Cardiac septum (tissue), 1 donor: ENCODE results near the gene SPATA19. TPM values are rescaled to one million over a fixed set of nuclear protein-coding genes. Genes with fewer than 3 reads are reported as not detected.
"Not testable (repeated sequence)": the region's sequence is repeated elsewhere in the genome, so short reads cannot be mapped to it uniquely, and the experiment has no call there.

Experiments used
- DNase-seq: peaks from one replicate; pipeline ENCODE4 v3.0.0-alpha.2; 2020; ENCODE audit warnings: low spot score
- intact Hi-C: fragments of 100-400 bp; cut with DNase I; formaldehyde crosslinking; loops from one replicate; pipeline ENCODE4 v1.14.0; 2022
- long read RNA-seq: library from polyadenylated mRNA; unstranded; transcript quantifications from one replicate; pipeline ENCODE4 v2.0.0, GENCODE V29; 2021
- total RNA-seq: library from RNA; stranded (reverse); fragmentation: NEBNext Ultra II Directional; extraction: Animal tissue kit (Norgen Biotek cat#: 25700); gene quantifications from one replicate; pipeline ENCODE4 v1.2.1, GENCODE V29; 2021
- donor health status: DM: no; HTN: no; CAD: no.

SPATA19 gene, protein sequence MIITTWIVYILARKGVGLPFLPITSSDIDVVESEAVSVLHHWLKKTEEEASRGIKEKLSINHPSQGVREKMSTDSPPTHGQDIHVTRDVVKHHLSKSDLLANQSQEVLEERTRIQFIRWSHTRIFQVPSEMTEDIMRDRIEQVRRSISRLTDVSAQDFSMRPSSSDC
- not detected for total RNA-seq
- long read RNA-seq, result 0 reads

DNA sequence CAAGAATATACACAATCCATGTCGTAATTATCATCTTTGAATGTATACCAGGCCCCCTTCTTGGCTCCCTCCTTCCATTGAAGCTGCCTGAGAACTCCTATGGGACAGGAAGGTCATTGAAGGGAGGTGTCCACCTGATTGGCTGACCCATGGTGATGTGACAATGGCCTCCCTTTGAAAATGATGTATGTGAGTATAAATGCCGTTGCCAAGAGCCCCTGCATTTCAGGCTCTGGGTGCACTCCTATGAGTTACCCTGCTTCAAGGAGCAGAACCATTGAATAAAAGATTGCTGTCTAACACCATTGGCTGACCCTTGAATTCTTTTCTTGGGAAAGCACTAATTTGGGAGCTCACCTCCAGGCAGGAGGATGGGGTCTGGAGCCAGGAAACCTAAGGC, at the start of gene SPATA19:
Gene SPATA19 (minus strand): TSS at position 101 of the 400 bp plus-strand sequence. CDS start 67 bp downstream, at position 34.
- no peak for DNase-seq
- intact Hi-C loops, result no loop called here

DNA sequence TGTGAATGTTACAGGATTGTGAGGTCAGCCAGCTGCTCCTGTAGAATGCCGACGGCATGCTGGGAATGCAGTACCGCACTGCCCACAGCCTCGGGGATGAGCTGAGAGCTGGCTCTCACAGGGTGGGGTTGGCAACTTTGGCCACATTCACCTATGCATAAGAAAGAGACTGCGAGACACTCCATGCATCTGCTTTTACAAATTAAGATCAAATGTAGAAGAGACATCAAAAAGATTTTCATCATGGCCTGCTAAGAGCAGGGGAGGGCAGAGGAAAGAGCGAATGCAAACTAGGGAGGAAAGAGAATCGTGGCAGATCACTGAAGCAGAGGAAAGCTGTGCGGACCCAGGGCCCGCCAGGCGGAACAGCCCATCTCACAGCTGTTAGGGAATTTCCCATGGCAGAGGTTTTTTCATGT, 49.8 kb upstream of the SPATA19 start:
- no peak for DNase-seq
- intact Hi-C loops, result no loop called here

DNA sequence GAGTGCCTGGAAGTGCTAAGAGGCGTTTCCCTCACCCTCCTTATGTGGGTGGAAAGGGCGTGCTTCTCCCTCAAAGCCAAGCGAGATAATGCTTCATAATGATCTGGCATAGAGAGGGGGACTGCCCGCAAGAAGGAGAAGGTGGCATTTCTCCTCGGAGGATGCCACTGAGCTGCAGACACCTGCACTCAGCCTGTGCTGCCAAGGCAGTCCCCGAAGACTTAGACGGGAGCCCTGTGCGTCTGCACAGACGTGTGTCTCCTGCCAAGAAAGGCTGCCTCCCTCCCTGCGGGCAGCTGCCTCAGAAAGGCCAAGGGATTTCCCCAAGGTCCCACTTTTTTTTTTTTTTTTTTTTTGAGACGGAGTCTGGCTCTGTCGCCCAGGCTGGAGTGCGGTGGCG, 48.1 kb upstream of the SPATA19 start:
- DNase-seq, result no peak
- intact Hi-C loops, result no loop called here

DNA sequence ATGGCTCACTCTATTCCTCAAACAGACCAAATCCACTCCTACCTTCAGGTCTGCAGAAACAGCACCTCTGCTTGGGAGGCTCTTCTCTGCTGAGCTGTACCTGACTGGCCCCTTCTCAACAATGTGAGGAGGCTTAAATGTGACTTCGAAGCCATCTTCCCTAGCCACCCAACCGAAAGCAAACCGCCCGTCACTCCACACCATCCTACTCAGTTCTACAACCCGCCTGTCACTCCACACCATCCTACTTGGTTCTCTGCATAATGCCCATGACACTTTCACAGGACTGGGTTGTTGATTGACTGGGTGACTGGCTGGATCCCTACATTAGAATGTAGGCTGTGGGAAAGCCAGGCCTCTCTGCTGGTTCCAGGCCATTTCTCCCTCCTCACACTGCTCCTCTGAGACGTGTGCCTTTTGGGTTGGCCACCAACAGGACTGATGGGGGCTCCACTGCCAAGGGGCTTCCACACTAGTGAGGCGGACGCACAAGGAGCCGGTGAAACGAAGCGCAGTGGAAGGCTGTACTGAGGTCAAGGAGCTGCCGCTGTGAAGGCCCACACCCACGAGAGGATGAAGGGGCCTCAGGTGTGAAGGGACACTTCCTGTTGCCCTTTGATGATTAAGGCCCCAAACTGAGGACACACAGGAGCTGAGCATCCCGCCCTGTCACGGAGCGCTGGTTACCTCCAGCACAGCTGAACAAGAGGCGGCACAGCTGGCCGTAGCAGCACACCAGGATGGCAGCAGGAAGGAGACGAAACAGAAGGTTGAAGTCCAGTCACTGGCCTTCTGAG, 47.5 kb upstream of the SPATA19 start:
- no peak for DNase-seq
- intact Hi-C loops, result no loop called here

DNA sequence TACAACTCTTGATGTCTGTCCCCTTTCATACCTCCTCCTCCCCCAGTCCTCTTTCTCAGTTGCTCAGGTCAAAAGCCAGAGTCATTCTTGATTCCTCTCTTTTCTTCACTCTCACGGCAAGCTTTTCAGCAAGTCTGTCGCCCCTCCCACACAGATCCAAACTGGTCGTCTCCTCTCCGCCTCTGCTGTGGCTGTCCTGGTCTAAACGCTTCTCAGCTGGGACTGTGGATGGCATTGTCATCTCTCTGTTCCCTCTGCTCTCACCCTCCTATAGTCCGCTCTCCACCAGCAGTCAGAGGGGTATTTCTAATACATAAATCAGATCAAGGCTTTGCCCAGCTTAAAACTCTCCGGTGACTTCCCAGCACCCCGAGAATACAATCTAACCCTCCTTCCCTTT, 46.8 kb upstream of the SPATA19 start:
- no peak for DNase-seq
- intact Hi-C loops, result no loop called here

DNA sequence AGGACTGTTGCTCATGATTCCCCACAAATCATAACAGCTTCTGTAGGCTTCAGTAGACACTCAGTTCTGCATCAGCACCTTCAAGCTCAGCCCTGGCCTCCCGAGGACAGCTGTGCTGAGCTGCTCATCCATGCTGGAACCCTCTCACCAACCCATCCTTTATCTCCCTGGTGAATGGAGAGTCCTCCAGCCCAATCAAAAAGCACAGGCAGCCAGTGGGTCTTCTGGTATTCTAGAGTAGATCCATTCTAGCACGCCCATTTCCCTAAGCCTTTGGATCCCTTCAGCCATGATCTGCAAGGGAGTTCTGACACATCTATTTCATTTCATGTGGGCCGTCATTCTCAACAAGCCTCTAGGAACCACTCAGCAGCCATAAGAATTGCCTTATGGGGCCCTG, 44.6 kb upstream of the SPATA19 start:
- intact Hi-C loops, result no loop called here

DNA sequence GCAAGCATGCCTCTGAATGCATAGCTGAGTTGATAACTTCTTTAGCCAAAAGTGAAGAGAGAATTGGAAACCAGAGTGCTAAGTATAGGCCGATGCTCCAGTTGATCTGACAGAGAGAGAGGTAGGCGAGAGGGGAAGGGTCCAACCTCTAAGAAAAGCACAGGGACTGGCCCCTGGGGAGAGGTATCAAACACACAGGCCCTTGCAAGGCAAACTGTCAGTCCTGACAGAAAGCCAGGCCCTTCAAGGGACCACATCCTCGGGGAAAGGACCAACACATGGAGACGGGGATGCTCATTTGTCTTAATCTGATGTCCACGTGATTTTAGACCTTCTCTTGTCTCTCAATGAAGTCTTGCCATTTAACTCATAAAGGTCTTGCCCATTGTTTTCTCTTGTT, 43.9 kb upstream of the SPATA19 start:
- intact Hi-C loops, result no loop called here

More for the DNA sequence above, 44.6 kb upstream of the SPATA19 start:
- DNase-seq, result no peak

DNA sequence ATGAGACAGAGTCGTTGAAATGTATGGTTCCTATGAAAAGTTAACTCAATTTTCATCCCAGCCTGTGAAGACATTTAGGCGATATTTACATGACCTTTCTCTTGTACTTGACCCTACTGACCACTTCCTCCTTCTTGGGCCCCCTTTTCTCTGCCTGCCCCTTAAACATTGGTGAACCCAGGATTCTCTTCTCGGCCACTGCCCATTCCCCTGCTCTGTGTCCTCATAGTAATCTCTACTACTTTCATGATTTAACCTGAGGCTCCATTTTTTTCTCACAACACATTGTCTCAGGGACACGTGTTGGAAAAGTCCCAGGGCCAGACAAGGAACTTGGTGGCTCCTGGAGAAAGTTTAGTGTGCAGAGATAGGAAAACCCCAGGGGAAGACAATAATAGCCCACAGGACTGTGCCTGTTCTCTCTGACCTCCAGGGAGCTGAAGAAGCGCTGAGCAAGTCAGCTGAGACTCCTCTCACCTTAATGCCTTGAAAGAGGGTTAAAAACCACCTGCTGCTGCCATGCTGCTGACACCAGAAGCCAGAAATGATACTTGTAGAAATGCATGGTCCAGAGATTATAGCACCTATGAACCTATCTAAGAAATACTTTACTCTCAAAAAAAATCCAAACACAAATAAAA, 42.5 kb upstream of the SPATA19 start:
- intact Hi-C loops, result no loop called here
- no peak for DNase-seq

More for the DNA sequence above, 43.9 kb upstream of the SPATA19 start:
- no peak for DNase-seq

DNA sequence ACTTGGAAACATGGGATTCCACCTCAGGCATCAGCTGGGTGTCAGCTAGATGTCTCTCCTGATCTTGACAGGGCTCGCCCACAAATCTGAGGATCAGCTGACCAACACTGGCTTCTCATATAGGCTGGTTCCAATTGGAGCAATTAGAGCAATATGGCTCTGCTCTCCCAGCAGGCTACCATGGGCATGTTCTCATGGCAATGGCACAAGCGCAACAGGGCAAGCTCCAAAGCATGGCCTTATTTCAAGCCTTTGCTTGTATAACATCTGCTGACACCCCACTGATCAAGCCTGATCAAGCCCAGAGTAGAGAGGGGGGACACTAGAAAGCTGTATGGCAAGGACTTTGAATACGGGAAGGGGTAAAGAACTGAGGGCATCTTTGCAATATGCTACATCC, 40.7 kb upstream of the SPATA19 start:
- DNase-seq, result no peak
- intact Hi-C loops, result no loop called here

DNA sequence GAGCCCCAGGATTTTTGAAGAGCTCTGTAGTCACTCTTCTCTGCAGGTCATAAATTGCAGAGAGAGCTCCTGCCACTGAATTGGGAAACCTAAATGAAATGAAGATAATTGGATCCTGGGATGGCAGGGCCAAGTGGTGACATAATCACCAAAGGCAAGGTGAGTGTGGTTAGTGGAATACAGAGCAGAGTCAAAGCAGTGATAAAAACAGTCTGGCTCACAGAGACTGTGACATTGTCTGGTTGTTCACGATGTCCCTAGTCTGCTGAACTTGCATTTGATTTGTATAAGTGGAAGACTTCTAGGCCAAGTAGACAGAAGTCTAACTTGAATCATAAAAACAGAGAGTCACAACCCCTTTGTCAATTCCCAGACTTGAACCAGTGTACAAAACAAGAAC, 26.8 kb upstream of the SPATA19 start:
- intact Hi-C loops, result no loop called here
- no peak for DNase-seq

DNA sequence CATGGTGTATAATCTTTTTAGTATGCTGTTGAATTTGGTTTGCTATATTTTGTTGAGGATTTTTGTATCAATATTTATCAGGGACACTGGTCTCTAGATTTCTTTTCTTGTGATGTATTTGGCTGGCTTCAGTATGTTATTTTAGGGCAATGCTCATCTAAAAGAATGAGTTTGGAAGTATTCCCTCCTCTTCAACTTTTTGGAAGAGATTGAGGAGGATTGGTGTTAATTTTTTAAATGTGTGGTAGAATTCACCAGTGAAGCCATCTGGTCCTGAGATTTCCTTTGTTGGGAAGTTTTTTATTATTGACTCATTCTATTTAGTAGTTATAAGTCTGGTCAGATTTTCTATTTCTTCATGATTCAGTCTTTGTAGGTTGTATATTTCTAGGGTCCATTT, 22.1 kb upstream of the SPATA19 start:
- intact Hi-C loops, result no loop called here
- DNase-seq, result no peak

DNA sequence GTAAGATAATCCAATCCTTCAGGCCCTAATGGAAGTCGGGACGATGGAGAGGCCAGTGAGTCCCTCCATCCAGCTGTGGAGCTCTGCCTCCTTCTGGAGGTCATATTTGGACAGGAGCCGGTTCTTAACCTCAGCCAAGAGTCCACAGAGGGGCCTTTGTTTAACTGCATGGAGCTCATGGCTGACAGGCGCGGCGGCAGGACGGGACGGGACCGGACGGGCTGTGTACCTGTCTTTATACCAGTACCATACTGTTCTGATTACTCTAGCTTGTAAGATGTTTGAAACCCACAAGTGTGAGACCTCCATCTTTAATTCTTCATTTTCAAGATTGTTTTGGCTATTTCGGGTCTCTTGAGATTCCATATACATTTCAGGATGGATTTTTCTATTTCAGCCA, 20.2 kb upstream of the SPATA19 start:
- intact Hi-C loops, result no loop called here
- DNase-seq, result no peak

DNA sequence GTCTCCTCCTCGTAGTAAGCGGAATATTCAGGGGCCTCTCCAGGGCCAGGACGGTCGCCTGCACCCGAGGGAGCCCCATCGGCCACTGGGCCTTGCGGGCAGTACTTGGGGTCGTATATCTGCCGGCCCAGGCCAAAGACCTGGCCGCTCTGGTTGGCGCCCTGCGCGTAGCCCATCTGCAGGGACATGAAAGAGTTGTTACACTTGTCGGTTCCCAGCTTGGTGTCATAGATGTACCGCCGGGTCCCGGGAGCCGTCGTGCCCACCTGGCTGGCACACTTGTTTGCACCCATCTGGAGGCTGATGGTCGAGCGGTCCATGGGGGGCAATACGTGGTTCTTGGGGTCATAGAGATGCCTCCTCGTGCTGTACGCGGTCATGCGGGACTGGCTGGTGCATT, 19.4 kb upstream of the SPATA19 start:
- no peak for DNase-seq
- intact Hi-C loops, result no loop called here

DNA sequence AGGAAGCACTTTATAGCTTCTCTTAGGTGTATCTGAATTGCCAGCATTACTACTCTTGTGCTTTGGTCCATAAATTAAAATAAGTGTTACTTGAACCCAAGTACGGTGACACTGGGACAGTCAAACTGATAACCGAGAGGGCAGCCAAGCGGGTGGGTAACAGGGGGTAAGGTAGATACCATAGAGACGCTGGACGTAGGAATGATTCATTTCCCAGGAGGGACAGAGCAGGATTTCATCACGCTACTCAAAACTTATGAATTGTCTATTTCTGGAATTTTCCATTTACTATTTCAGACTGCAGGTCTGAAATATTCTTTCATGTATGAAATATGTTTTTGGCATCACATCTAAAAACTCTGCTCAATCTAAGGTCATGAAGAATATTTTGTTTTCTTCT, 14.8 kb upstream of the SPATA19 start:
- intact Hi-C loops, result no loop called here
- no peak for DNase-seq

DNA sequence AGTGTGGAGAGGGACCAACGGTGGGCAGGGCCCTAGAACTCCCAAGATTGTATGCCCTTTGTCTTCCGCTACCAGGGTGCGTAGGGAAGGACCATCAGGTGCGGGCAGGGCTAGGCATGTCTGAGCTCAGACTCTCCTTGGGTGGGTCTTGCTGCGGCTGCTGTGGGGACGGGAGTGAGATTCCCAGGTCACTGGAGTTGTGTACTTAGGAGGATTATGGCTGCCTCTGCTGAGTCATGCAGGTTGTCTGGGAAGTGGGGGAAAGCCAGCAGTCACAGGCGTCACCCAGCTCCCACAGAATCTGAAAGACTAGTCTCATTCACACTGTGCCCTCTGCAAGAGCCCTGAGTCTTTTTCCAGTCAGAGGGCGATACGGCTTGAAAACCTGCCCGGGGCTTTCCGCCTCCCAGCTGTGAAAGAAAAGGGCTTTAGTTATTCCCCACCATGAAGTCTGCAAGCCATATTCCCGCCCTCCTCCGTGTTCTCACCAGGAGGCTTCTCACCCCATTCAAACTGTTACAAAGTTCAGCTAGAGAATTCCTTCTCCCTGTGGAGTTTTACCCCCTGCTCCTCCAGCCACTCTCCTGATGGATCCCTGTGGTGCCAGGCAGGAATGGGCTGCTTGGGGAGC, 9.1 kb upstream of the SPATA19 start:
- intact Hi-C loops, DNase-seq: not testable (repeated sequence)

DNA sequence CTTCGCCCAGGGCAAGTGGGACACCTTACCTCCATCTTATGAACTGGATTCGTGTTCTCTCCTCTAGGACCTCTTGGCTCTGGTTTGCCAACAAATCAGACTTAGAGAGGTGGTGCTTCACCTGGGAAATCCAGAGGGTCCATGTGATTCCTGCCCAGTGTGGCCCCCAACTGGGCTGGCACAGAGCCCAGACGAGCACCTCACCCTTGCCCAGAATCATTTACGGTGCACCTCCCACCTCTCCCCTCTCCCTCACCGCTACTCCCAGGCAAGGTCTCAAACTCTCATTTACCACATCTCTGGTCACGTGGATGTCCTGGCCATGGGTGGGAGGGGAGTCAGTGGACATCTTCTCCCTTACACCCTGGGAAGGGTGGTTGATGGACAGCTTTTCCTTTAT, 1.1 kb downstream of the SPATA19 start:
- no peak for DNase-seq
- intact Hi-C loops, result no loop called here

DNA sequence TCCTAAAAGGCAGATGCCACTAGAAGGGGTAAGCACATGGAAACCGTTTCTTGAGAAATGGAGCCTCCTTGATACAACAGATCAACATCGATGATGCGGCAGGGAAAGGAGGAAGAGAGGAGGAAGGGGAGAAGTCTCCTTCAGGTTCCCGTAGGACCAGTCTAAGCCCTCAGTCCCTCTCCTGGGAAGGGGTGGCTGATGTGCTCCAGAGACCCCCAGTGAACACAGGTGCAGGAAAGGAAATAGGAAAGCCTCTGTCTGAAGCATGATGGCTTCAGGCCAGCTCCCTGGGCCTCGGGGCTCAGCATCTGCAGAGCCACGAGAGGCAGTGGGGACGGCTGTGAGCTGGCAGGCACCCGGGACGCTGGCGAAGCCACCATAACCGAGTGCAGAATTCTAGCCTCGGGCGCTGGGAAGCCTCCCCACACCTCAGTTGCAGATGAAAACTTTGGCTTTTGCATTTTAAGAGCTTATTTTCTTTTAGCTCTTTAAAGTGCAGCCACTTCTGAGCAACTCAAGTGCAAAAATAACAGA, 1.8 kb downstream of the SPATA19 start:
- intact Hi-C loops, result no loop called here
- no peak for DNase-seq

DNA sequence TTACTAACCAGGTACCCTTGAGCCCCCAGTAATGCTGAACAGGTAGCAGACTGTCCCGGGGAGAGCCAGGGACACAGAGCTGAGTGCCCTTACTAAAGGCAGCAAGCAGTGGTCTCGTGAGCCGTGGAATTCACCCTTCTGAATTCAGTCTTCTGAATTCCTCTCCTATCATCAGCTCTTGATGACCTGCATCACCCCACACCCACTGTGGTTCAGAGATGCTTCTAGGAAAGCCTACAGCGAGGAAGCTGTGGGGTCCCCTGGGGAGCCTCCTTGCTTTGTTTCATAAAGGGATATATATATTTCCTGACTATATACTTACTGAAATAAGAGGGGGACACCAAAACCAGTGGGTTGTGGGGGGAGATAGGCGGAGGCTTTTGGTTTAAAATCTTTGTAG, 2.6 kb downstream of the SPATA19 start:
- DNase-seq, result no peak
- intact Hi-C loops, result no loop called here

DNA sequence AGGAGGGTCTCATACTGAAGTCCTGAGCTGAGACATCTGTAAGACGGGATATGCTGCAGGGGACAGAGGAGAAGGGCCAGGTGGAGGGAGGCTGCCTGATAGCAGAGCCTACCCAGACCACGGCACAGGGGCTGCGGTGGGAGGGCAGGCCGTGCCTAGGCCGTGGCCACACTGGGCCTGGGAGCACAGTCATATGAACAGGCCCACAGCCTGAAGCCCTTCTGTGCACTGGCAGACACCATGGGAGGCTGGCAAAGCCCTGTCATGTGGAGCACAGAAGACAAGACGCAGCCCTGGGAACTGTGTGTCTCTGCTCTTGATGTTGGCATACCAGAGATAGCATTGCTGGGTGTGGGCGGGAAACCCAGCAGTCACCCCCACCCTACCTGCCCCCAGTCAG, 3.3 kb downstream of the SPATA19 start:
- intact Hi-C loops, result no loop called here
- DNase-seq, result no peak
